ENCODE results near the gene GSG1L.

GSG1L gene

GRCh38 chr16:27762441-27762840 lies 301.1 kb downstream of the GSG1L start:
- in situ Hi-C loops (cut with MboI; ENCODE audit: low pct_unique_long_range_greater_than_20kb, low sequenced_read_pairs): no loop called here
- no peak for DNase-seq

- no peak for DNase-seq
- in situ Hi-C loops (cut with MboI; ENCODE audit: low pct_unique_long_range_greater_than_20kb, low sequenced_read_pairs): no loop called here
These were observed 301.7 kb downstream of the GSG1L start for GRCh38 chr16:27761816-27762215.

- in situ Hi-C loops (cut with MboI; ENCODE audit: low pct_unique_long_range_greater_than_20kb, low sequenced_read_pairs): no loop called here
- no peak for DNase-seq
These were observed 302.7 kb downstream of the GSG1L start for GRCh38 chr16:27760789-27761176.

GRCh38 chr16:27759967-27760788 lies 303.3 kb downstream of the GSG1L start:
- peak; percentile 50 for DNase-seq
- in situ Hi-C loops (cut with MboI; ENCODE audit: low pct_unique_long_range_greater_than_20kb, low sequenced_read_pairs): no loop called here

GRCh38 chr16:27759301-27759871 lies 304.1 kb downstream of the GSG1L start:
- in situ Hi-C loops (cut with MboI; ENCODE audit: low pct_unique_long_range_greater_than_20kb, low sequenced_read_pairs): no loop called here
- no peak for DNase-seq

- in situ Hi-C loops (cut with MboI; ENCODE audit: low pct_unique_long_range_greater_than_20kb, low sequenced_read_pairs): no loop called here
- DNase-seq: no peak
These were observed 305.0 kb downstream of the GSG1L start for GRCh38 chr16:27758544-27758943.

GRCh38 chr16:27756206-27756970 lies 307.1 kb downstream of the GSG1L start:
- no peak for DNase-seq
- in situ Hi-C loops (cut with MboI; ENCODE audit: low pct_unique_long_range_greater_than_20kb, low sequenced_read_pairs): no loop called here

- in situ Hi-C loops (cut with MboI; ENCODE audit: low pct_unique_long_range_greater_than_20kb, low sequenced_read_pairs): no loop called here
These were observed 308.5 kb downstream of the GSG1L start for GRCh38 chr16:27754788-27755690.

GRCh38 chr16:27753563-27753962 lies 310.0 kb downstream of the GSG1L start:
- in situ Hi-C loops (cut with MboI; ENCODE audit: low pct_unique_long_range_greater_than_20kb, low sequenced_read_pairs): no loop called here
- DNase-seq: no peak

More at GRCh38 chr16:27754788-27755690, 308.5 kb downstream of the GSG1L start:
- DNase-seq: no peak

GRCh38 chr16:27752241-27752640 lies 311.3 kb downstream of the GSG1L start:
- DNase-seq: no peak
- in situ Hi-C loops (cut with MboI; ENCODE audit: low pct_unique_long_range_greater_than_20kb, low sequenced_read_pairs): no loop called here

GRCh38 chr16:27751676-27752075 lies 311.8 kb downstream of the GSG1L start:
- in situ Hi-C loops (cut with MboI; ENCODE audit: low pct_unique_long_range_greater_than_20kb, low sequenced_read_pairs): no loop called here
- DNase-seq: no peak

- DNase-seq: no peak
- in situ Hi-C loops (cut with MboI; ENCODE audit: low pct_unique_long_range_greater_than_20kb, low sequenced_read_pairs): no loop called here
These were observed 312.3 kb downstream of the GSG1L start for GRCh38 chr16:27751233-27751632.

- DNase-seq: no peak
- in situ Hi-C loops (cut with MboI; ENCODE audit: low pct_unique_long_range_greater_than_20kb, low sequenced_read_pairs): no loop called here
These were observed 313.6 kb downstream of the GSG1L start for GRCh38 chr16:27749946-27750345.

GRCh38 chr16:27749547-27749875 lies 314.0 kb downstream of the GSG1L start:
- DNase-seq: no peak
- in situ Hi-C loops (cut with MboI; ENCODE audit: low pct_unique_long_range_greater_than_20kb, low sequenced_read_pairs): no loop called here

- in situ Hi-C loops (cut with MboI; ENCODE audit: low pct_unique_long_range_greater_than_20kb, low sequenced_read_pairs): no loop called here
- peak; percentile 23 for DNase-seq
These were observed 314.5 kb downstream of the GSG1L start for GRCh38 chr16:27748868-27749546.

GRCh38 chr16:27747946-27748345 lies 315.6 kb downstream of the GSG1L start:
- in situ Hi-C loops (cut with MboI; ENCODE audit: low pct_unique_long_range_greater_than_20kb, low sequenced_read_pairs): no loop called here
- DNase-seq: no peak

- in situ Hi-C loops (cut with MboI; ENCODE audit: low pct_unique_long_range_greater_than_20kb, low sequenced_read_pairs): no loop called here
- DNase-seq: no peak
These were observed 317.2 kb downstream of the GSG1L start for GRCh38 chr16:27746076-27746855.

- no peak for DNase-seq
- in situ Hi-C loops (cut with MboI; ENCODE audit: low pct_unique_long_range_greater_than_20kb, low sequenced_read_pairs): no loop called here
These were observed 318.2 kb downstream of the GSG1L start for GRCh38 chr16:27745348-27745747.

Measured in KBM-7 (cell line).